Smooth muscle cell (in vitro differentiated cells): ENCODE measurements around the gene ADAM33. TPM values are rescaled to one million over a fixed set of nuclear protein-coding genes. Genes with fewer than 3 reads are reported as not detected.

Source experiments
- DNase-seq: peaks from one replicate; lab custom pipeline; 2025; ENCODE audit not compliant: unreplicated experiment; lab: John Stamatoyannopoulos, UW
- H2AFZ ChIP-seq: fragments of 200-600 bp; sonication (generic); 2 replicates; pipeline ENCODE4 v1.6.0; 2016; ENCODE audit warnings: antibody characterized with exemption, low read depth, mild to moderate bottlenecking
- H3F3A ChIP-seq: fragments of 200-600 bp; sonication (generic); 2 replicates; pipeline ENCODE4 v1.6.0; 2017; ENCODE audit warnings: antibody characterized with exemption, low read depth
- H3K27ac ChIP-seq: fragments of 200-600 bp; sonication (generic); 2 replicates; pipeline ENCODE4 v1.5.1; 2016; ENCODE audit warnings: low read depth, mild to moderate bottlenecking
- H3K27me3 ChIP-seq: fragments of 200-600 bp; sonication (generic); 2 replicates; pipeline ENCODE4 v1.6.1; 2016; ENCODE audit warnings: low read depth, mild to moderate bottlenecking
- H3K36me3 ChIP-seq: fragments of 200-600 bp; sonication (generic); 2 replicates; pipeline ENCODE4 v1.5.1; 2016; ENCODE audit warnings: low read depth
- H3K4me1 ChIP-seq: fragments of 200-600 bp; sonication (generic); 2 replicates; pipeline ENCODE4 v1.5.1; 2016; ENCODE audit warnings: low read depth
- H3K4me2 ChIP-seq: fragments of 200-600 bp; sonication (generic); 2 replicates; pipeline ENCODE4 v1.6.0; 2016; ENCODE audit warnings: mild to moderate bottlenecking
- H3K4me3 ChIP-seq: fragments of 200-600 bp; sonication (generic); 2 replicates; pipeline ENCODE4 v1.5.1; 2016; ENCODE audit warnings: mild to moderate bottlenecking
- H3K79me2 ChIP-seq: fragments of 200-600 bp; sonication (generic); 2 replicates; pipeline ENCODE4 v1.6.0; 2016; ENCODE audit warnings: low read depth, mild to moderate bottlenecking
- H3K9ac ChIP-seq: fragments of 200-600 bp; sonication (generic); 2 replicates; pipeline ENCODE4 v1.6.0; 2016; ENCODE audit warnings: low read depth
- H3K9me3 ChIP-seq: fragments of 200-600 bp; sonication (generic); replicated peaks from 2 replicates; pipeline ENCODE4 v1.5.1; 2016; ENCODE audit warnings: low read depth
- H4K20me1 ChIP-seq: fragments of 200-600 bp; sonication (generic); 2 replicates; pipeline ENCODE4 v1.6.0; 2016; ENCODE audit warnings: low read depth
- WGBS: methylation state at CpG from one replicate; pipeline ENCODE4 v1.1.7; 2016; ENCODE audit warnings: low lambda C conversion rate; 5-methylcytosine and 5-hydroxymethylcytosine counted together
- polyA plus RNA-seq: library from polyadenylated mRNA; unstranded; fragments of >200 nt; fragmentation: Nextera tagmentation; extraction: Ambion mirVana; gene quantifications from 2 replicates; pipeline ENCODE4 v1.2.1, GENCODE V29; 2016
- total RNA-seq: library from RNA; depleted of rRNA; stranded (reverse); fragments of >200 nt; gene quantifications from 2 replicates; pipeline ENCODE4 v1.2.3, GENCODE V29; 2014
- TF ChIP-seq, protein P1 (sequence below): fragments of 200-600 bp; sonication (generic); IDR thresholded peaks from 2 replicates; pipeline ENCODE4 v1.5.1; 2017; ENCODE audit warnings: borderline replicate concordance, mild to moderate bottlenecking, antibody characterized with exemption; ENCODE audit not compliant: insufficient read depth, poor library complexity, severe bottlenecking

The ADAM33 gene
- total and polyA plus RNA-seq, 2 experiments from 2014 or later: 5.1 to 7.4 TPM

DNA sequence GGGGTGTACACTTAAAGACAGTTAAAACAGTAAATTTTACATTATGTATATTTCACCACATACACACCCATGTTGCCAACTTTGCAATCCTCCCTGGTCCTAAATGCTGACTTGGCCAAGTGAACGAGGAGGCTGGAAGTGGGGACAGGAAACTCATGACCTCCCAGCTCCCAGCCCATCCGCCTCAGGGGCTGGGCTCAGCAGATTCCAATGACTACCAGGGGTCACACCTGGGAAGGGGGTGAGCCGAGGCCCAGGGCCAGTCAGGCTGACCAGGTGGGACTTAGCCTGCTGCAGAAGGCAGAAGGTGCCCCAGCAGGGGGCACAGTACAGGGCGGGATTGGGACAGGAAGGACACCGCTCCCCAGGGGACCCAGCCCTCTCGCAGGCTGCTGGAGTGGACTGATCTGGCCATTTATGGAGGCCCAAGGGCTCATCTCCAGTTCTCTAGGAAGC is 28.2 kb upstream of the ADAM33 start:
- Histone ChIP-seq H3K4me1 (no peaks in the 10 kb centered on the region), H2AFZ (no peak overlapping the region), H3K79me2 (no peaks in the 10 kb centered on the region), H3K4me2 (no peak overlapping the region), H3K27me3 (no peaks in the 10 kb centered on the region), H4K20me1 (no peaks in the 10 kb centered on the region), H3K9ac (no peak overlapping the region), H3F3A (no peaks in the 10 kb centered on the region), H3K27ac (no peak overlapping the region), H3K36me3 (no peaks in the 10 kb centered on the region), H3K9me3 (no peaks in the 10 kb centered on the region), H3K4me3 (no peak overlapping the region)
- DNase-seq: no peak
- TF ChIP-seq, protein P1, sequence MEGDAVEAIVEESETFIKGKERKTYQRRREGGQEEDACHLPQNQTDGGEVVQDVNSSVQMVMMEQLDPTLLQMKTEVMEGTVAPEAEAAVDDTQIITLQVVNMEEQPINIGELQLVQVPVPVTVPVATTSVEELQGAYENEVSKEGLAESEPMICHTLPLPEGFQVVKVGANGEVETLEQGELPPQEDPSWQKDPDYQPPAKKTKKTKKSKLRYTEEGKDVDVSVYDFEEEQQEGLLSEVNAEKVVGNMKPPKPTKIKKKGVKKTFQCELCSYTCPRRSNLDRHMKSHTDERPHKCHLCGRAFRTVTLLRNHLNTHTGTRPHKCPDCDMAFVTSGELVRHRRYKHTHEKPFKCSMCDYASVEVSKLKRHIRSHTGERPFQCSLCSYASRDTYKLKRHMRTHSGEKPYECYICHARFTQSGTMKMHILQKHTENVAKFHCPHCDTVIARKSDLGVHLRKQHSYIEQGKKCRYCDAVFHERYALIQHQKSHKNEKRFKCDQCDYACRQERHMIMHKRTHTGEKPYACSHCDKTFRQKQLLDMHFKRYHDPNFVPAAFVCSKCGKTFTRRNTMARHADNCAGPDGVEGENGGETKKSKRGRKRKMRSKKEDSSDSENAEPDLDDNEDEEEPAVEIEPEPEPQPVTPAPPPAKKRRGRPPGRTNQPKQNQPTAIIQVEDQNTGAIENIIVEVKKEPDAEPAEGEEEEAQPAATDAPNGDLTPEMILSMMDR: no peak
- 78% methylated on average over 6 of the region's 6 CpGs for WGBS

DNA sequence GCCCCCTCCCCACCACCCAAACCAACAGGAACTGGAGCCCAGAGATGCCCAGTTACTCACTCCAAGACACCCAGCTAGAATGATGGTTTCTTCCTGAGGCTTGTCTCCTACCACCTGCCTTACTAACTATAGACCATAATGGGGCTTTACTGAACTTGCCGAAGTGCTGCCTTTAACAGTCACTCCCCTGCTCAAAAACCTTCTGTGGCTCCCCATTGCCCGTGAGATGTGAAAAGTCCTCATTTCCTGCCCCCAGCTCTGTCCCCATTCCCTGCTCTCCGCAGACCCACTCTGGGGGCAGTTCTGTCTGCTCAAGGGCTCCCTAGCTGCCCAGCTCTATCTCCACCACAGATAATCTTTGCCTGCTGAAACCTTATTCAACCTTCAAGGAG is 25.7 kb upstream of the ADAM33 start:
- Histone ChIP-seq H4K20me1 (no peaks in the 10 kb centered on the region), H3K4me1 (no peaks in the 10 kb centered on the region), H3K79me2 (no peaks in the 10 kb centered on the region), H3K4me2 (no peak overlapping the region), H2AFZ (no peak overlapping the region), H3K9me3 (no peaks in the 10 kb centered on the region), H3K36me3 (no peaks in the 10 kb centered on the region), H3K27me3 (no peaks in the 10 kb centered on the region), H3F3A (no peaks in the 10 kb centered on the region), H3K27ac (no peak overlapping the region), H3K4me3 (no peak overlapping the region), H3K9ac (no peak overlapping the region)
- DNase-seq: no peak
- TF ChIP-seq, protein P1: no peak
- 90% methylated on average over 3 of the region's 3 CpGs for WGBS

DNA sequence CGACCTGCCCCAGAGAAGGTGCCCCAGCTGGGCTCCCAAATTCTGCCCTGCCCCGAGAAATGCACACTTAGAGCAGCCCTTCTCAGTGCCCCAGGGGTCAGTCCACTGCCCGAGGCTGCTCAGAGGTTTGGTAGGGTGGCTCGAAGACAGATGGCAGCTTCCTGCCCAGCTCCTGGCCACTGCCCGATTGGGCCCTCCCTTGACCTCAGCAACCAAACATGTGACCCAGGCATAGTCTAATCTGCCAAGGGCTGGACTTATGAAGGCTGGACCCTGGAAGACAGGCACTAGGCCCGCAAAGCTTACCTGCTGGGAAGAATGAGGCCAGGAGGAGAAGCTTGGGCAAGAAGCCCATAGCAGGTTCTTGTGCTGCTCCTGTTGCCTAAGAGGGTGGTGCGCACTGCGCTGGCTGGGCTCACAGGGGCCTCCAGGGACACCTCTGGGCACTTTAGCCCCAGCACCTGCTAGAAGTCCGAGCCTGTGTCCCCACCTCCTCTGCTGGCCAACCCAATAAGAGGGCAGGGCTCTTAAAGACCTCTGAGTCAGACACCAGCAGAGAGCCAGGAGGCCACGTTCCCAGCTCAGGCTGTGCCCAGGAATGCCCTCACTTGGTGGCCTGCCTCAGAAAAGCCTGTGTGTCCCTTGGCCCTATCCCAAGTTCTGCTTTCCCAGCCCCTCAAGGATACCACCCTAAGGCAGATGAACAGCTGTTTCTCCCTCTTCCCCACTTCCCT is 25.1 kb upstream of the ADAM33 start:
- Histone ChIP-seq H3K27ac (no peak overlapping the region), H3K79me2 (no peaks in the 10 kb centered on the region), H3K9me3 (no peaks in the 10 kb centered on the region), H3K27me3 (no peaks in the 10 kb centered on the region), H2AFZ (no peak overlapping the region), H3K4me2 (no peak overlapping the region), H3K4me1 (no peaks in the 10 kb centered on the region), H3K9ac (no peak overlapping the region), H4K20me1 (no peaks in the 10 kb centered on the region), H3F3A (no peaks in the 10 kb centered on the region), H3K36me3 (no peaks in the 10 kb centered on the region), H3K4me3 (no peak overlapping the region)
- DNase-seq: no peak
- WGBS: 92% methylated on average over 10 of the region's 10 CpGs
- TF ChIP-seq, protein P1: no peak
